Superior temporal gyrus (tissue), 1 donor: ENCODE measurements around the gene PDE8A.
"Not testable (repeated sequence)": the region's sequence is repeated elsewhere in the genome, so short reads cannot be mapped to it uniquely, and the experiment has no call there.

ENCODE experiments used
- DNase-seq: peaks from one replicate; pipeline ENCODE4 v3.0.0-alpha.2; 2016; ENCODE audit errors: extremely low spot score

PDE8A gene

DNA sequence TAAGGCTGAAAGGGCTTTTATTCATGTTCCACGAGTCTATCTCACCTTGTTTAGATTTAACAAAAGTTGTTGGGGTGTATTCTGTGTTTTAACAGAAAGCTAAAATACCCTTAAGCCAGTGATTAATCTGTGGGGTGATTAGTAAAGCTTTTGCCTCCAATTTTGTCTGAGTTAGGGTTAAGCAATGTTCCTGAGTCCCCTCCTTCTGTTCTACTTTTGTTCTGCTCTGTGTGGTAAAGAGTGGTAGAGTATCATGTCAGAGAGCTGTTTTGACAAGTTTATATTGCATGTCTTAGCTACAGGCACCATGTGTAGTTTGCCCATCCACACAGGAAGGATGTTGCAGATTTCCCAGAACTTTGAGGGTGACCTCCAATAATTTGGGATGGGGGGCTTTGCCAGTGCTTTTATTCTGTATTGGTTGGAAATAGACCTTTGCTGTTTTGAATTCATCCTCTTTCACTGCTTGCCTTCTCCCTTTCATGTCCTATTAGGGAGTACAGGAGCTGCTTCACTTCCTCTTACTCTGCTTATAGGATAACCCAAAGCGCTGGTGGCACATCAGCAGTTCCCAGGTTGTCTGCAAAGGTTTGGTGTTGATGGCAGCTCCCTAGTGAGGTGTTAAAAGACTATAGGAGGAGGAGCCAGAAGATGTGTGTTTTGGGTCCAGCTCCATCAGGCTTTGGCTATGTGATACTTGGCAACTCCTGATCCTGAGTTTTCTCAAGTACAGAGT lies 7.4 kb downstream of the PDE8A start:
- DNase-seq: no peak

DNA sequence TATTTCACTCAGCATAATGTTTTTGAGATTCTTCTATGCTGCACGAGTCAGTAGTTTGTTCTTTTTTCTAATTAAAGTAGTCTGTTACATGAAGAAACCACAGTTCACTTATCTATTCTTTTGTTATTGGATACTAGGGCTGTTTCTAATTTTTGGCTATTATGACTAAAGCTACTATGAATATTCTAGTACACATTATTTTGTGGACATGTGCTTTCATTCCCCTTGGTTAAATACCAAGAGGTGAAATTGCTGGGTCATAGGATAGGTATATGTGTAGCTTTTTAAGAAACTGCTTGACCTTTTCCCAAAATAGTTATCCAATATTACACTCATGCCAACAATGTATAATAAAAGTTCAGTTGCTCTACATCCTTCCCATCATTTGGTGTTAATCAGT lies 8.9 kb downstream of the PDE8A start:
- DNase-seq: no peak

- no peak for DNase-seq
Observed at GRCh38 chr15:84991014-84991712, 9.5 kb downstream of the PDE8A start.

GRCh38 chr15:84992157-84992944 lies 10.7 kb downstream of the PDE8A start:
- no peak for DNase-seq

DNA sequence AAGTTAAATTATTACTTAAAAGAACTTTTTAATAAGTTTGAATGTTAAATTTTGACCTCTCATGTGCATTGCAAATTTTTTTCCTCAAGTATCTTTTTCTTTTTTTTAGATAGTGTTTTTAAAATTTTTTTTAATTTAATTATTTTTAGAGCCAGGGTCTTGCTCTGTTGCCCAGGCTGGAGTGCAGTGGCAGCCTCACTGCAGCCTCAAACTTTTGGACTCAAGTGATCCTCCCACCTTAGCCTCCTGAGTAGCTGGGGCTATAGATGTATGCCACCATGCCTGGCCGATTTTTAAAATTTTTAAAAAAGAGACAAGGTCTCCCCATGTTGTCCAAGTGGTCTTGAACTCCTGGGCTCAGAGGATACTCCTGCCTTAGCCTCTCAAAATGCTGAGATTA lies 14.4 kb downstream of the PDE8A start:
- DNase-seq: no peak

DNA sequence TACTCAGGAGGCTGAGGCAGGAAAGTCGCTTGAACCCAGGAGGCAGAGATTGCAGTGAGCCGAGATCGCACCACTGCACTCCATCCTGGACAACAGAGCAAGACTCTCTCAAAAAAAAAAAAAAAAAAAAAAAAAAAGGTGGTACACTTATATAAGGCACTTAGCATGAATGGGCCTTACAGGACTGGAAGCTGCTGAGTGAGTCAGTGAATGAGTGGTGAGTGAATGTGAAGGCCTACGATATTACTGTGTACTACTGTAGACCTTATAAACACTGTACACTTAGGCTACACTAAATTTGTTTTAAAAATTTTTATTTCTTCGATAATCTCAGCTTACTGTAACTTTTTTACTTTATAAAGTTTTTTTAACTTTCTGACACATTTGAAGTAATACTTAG lies 15.1 kb downstream of the PDE8A start:
- not testable (repeated sequence) for DNase-seq

GRCh38 chr15:84997214-84997613 lies 15.6 kb downstream of the PDE8A start:
- not testable (repeated sequence) for DNase-seq

DNA sequence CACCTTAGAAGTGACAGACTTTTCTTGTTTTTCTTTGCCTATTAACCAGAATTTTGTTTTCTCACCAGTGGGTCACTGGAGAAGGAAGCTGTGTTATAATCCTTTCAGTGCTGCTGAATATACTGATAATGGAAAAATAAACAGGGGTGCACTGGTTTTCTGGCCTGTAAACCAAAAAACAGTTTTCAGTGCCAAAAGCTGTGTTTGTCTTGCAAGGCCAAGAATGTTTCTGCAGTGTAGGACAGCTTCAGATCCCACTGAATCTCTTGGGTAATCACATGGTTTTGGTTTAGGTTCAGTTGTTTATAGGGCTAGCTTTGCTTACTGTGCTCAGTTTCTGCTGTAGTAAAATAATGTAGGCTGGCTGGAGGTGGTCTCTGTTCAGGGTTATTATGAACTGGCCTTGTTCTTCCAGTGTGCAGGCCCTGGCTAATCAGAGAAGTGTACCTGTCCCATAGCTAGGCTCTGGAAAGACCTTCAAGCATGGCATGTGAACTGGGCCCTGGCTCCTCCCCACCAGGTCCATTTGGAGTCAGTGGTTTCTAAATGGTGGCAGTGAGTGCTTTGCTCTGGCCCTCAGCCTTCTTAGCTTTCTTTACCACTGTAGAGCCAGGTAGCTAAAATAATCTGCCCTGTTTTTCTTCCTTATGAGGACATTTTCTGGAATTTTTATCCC lies 18.7 kb downstream of the PDE8A start:
- no peak for DNase-seq

- no peak for DNase-seq
Observed at GRCh38 chr15:85000937-85001336, 19.3 kb downstream of the PDE8A start.

- DNase-seq: no peak
Observed at GRCh38 chr15:85002517-85002916, 20.9 kb downstream of the PDE8A start.

DNA sequence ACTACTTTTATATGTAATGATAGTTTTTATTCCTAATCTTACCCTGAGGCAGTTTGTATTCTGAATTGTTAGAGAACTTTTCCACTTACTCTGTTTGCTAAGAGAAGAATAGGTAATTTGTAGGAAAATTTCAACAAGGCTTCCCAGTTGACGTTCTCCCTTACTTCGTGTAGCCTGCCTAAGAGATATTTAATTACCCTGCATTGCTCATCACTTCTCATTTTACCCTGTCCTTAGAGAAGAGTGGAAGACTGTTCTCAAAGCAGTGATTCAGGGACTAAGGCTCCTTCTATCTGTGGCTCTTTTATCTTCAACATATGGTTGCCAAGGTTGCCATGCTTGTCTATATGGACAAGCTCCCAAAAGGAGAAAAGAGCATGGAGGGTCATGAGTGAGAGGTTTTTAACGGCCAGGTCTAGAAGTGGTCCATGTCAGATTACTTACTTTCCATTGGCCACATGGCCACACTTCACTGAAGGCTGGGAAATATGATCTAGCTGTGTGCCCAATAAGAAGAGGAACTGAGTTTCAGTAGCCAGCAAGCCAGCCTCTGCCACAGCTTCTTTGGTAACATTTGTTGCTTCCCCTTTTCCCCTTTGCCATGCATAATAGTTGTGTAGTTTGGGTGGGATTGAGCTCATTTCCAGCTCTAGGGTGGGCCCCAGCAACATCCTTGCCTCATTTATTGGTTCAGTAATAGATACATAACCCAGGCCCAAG lies 22.1 kb downstream of the PDE8A start:
- no peak for DNase-seq

- no peak for DNase-seq
Observed at GRCh38 chr15:85004550-85004949, 22.9 kb downstream of the PDE8A start.

DNA sequence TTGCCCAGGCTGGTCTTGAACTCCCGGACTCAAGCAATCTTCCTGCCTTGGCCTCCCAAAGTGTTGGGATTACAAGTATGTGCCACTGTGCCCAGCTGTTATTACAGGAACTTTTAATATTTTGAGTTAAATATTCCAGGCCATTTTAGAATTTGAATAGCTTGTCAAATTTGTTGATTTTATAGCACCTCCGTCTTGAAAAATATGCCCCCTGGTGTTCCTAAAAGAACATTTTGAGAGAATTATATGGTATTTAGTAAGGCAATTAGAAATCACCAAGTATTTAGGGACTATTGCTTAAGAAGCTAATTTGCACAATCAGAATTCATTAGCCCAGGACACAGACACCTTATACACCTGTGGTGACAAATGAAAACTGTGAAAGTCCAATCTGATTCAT lies 23.7 kb downstream of the PDE8A start:
- DNase-seq: no peak

DNA sequence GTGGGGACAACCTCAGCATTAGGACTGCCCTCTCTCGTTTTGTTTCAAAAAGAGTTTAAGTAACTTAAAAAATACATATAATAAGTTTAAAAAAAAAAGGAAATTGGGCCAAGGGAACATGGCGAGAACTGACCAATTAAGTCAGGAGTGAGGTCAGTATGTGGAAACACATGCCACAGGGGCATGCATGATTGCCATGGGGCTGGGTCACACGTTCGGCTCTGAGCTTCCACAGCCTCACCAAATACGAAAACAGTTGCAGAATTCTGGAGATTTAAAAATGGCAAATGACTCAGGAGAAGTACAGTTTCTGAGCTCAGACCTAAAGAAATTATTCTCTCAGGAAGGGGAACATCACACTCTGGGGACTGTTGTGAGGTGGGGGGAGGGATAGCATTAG lies 24.1 kb downstream of the PDE8A start:
- DNase-seq: no peak

GRCh38 chr15:85006201-85006600 lies 24.5 kb downstream of the PDE8A start:
- DNase-seq: no peak

DNA sequence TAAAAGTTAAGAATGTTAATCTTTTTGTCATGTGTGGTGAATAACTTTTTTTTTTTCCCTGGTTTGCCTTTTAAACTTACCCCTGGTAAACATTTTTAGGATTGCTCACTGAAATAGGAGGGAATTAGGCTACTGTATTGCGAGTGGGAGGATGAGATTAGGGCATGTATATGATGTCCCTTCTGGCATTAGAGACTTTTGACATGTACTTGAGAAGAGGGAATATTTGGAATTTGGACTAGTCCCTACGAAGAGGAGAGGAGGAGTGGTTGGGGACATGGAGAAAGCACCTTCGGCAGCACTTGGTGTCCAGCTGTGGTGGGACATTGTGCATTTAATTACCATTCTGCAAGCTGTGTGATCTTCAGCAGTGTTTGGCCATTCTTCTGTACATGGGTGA lies 25.0 kb downstream of the PDE8A start:
- DNase-seq: no peak

DNA sequence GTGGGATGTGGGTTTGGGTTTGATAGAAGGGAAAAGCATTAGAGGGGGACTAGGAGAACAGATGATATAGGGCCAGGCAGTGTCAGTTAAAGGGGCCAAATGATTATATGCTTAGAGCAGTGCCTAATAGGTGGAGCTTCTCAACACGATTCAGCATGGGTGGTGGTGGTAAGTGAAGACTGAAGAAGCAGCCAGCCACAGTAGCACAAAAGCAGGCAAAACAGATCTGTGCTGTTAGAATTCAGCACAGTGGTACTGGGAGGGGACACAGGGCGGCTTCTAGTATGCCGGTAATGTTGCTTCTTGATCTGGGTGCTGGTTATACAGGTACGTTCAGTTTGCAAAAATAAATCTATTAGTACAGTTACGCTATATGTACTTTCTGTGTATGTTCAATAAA lies 25.5 kb downstream of the PDE8A start:
- DNase-seq: no peak

DNA sequence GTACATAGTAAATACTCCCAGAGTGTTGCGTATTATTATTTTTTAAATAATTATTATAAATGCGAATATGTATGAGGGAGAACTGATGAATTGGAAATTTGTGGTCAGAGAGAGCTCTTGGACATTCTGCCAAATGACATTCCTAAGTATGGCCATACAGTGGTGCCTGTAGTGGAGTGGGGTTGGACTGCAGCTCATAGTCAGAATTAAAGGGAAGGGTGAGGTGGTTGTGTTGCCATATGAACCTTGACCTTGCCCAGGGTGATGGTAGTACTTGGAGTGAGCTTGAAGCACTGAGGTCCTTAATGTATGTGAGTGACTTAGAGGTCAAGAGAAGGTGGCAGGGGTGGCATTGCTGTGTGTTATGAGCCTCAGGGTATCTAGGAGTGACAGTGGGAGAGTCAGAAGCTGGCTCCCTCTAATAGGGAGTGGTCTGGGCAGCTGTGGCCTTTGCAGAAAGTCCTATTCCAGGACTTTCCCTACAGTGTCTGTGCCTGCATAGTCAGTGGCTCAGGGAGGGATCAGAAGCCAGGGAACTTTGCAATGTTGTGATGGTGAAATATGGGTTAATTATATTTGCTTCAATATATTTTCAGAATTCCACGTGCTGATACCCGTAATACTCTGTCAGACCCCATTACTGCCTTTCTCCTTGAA lies 26.2 kb downstream of the PDE8A start:
- no peak for DNase-seq

DNA sequence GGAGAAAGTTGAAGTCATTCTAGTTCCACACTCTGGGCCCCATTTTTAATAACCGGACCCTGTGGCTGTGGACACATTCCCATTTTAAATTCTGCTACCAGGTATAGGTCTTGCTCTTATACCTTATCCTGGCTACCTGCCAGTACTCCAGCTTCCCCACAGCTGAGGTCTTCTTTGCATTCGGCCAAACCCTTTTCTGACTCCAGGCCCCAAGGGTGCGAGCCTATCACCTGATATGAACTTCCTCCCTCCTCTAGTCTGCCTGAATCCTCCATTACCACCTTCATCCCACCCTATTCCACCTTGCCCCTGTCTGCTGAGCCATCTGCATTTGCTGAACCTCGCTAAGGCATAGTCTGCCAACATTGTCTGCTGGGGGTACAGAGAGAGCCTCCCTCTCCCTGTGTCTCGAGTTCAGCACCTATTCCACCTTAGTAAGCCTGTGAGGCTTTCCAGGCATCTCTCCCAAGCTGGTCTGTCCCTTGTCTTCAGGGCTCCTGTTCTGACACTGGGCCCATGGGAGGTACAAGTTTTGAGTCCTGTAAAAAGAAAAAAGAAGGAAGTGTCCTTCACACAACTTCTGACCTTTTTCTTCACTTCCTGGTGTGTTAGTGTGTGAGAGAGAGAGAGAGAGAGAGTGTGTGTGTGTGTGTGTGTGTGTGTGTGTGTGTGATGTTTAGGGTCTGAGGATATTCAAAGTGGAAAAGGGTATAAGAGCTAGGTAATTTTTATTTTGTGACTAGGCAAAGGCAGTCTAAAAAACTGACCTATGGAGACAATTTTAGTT lies 27.0 kb downstream of the PDE8A start:
- DNase-seq: no peak

GRCh38 chr15:85009435-85009834 lies 27.8 kb downstream of the PDE8A start:
- no peak for DNase-seq
